Epithelial cell of proximal tubule (primary cell): ENCODE results near the gene MAP4. TPM values are rescaled to one million over a fixed set of nuclear protein-coding genes. Genes with fewer than 3 reads are reported as not detected.

ENCODE experiments used
- DNase-seq: peaks from one replicate; pipeline ENCODE4 v3.0.0-alpha.2; 2011; ENCODE audit warnings: low read depth
- H3K4me3 ChIP-seq: 2 replicates; pipeline ENCODE4 v1.5.1; 2011; ENCODE audit warnings: low read depth, mild to moderate bottlenecking, low read length
- CTCF ChIP-seq: conservative IDR thresholded peaks from 2 replicates; pipeline ENCODE4 v1.5.1; 2012; ENCODE audit warnings: low read depth, mild to moderate bottlenecking, low read length
- total RNA-seq: library from RNA; depleted of rRNA; stranded (reverse); fragments of >200 nt; gene quantifications from 2 replicates; pipeline ENCODE4 v1.2.3, GENCODE V29; 2015

Gene MAP4
- total RNA-seq, 1 donor from 2014 or later, result 111 TPM

GRCh38 chr3:47950453-47951169 is 65.6 kb downstream of the MAP4 start:
- DNase-seq, result no peak
- no peak for TF ChIP-seq CTCF
- H3K4me3 ChIP-seq, result no peak overlapping the region

- no peak for DNase-seq
- H3K4me3 ChIP-seq, result no peak overlapping the region
- TF ChIP-seq CTCF, result no peak
Observed at GRCh38 chr3:47949979-47950378, 66.2 kb downstream of the MAP4 start.

- H3K4me3 ChIP-seq, result no peak overlapping the region
- no peak for TF ChIP-seq CTCF
- no peak for DNase-seq
Observed at GRCh38 chr3:47940232-47940631, 76.0 kb downstream of the MAP4 start.

GRCh38 chr3:47932421-47932820 is 83.8 kb downstream of the MAP4 start:
- no peak for DNase-seq
- no peak for TF ChIP-seq CTCF
- H3K4me3 ChIP-seq, result no peak overlapping the region

- DNase-seq, result no peak
- H3K4me3 ChIP-seq, result no peak overlapping the region
- TF ChIP-seq CTCF, result no peak
Observed at GRCh38 chr3:47930979-47931378, 85.2 kb downstream of the MAP4 start.

- H3K4me3 ChIP-seq, result no peak overlapping the region
- no peak for DNase-seq
- no peak for TF ChIP-seq CTCF
Observed at GRCh38 chr3:47916696-47917095, 99.5 kb downstream of the MAP4 start.

- H3K4me3 ChIP-seq, result no peak overlapping the region
- DNase-seq, result no peak
- no peak for TF ChIP-seq CTCF
Observed at GRCh38 chr3:47916201-47916600, 100.0 kb downstream of the MAP4 start.
